ENCODE data around the gene DOCK11. TPM values are rescaled to one million over a fixed set of nuclear protein-coding genes. Genes with fewer than 3 reads are reported as not detected.
A peak's percentile ranks its signal among the peaks of the same experiment; 100 is the strongest.

The DOCK11 gene
- total and polyA plus RNA-seq, 9 of the 15 experiments (the other 6 are each of a cell fraction or from before 2014, with no cell fraction given), result 41.8 to 77.8 (median 50.9) TPM

- no peak overlapping the region for H2AFZ ChIP-seq (ENCODE audit: low read depth, low read length)
- WGBS (ENCODE audit: insufficient coverage, low coverage, missing lambda C conversion rate), result 55% methylated on average over 5 of the region's 5 CpGs
- no peaks in the 10 kb centered on the region for H3K9me1 ChIP-seq (ENCODE audit: control insufficient read depth, insufficient read depth, low read length)
- H3K9me3 ChIP-seq (replicated peaks; ENCODE audit: control insufficient read depth, insufficient read depth, low read depth, low read length), result no peaks in the 10 kb centered on the region
- BruUV-seq (replicated peaks), result no TSS peak
- H3K79me2 ChIP-seq (ENCODE audit: control insufficient read depth, insufficient read depth, low read length), result no peaks in the 10 kb centered on the region
- DNase-seq (ENCODE audit: extremely low read depth in 1 of 4, low spot score in 3 of 4), result peak in 1 of 4 experiments; percentile 23
- no peaks in the 10 kb centered on the region for H3K4me1 ChIP-seq (replicated peaks in 1 of 2; ENCODE audit: control insufficient read depth in 2 of 2, insufficient read depth in 2 of 2, low read length in 2 of 2)
- H3K4me3 ChIP-seq, result no peak overlapping the region
- FAIRE-seq, result no peak
- no peak overlapping the region for H3K27ac ChIP-seq (ENCODE audit: extremely low read depth, low read depth, low read length)
- no peaks in the 10 kb centered on the region for H3K27me3 ChIP-seq (ENCODE audit: control insufficient read depth in 2 of 2, insufficient read depth in 2 of 2, low read length in 2 of 2)
- in situ Hi-C loops (cut with MboI), result no loop called here
- no peaks in the 10 kb centered on the region for H4K20me1 ChIP-seq (replicated peaks; ENCODE audit: control insufficient read depth, insufficient read depth, low read length)
- CTCF ChIA-PET (ENCODE audit: low intra/inter-chr PET ratio), result interaction anchor here (0.6 to 0.7 kb wide), 3 partner anchors 167 to 181 kb away, joined by 3 to 4 read pairs (median 4); no protein-coding TSS in a partner anchor
- no peak overlapping the region for H3K9ac ChIP-seq (ENCODE audit: insufficient read depth in 1 of 2, low read depth in 2 of 2, low read length in 2 of 2)
- peak; percentile 65; the same call in 2 of the 3 replicates for ATAC-seq
- no peak for TF ChIP-seq KAT8 (IDR thresholded peaks at IDR 0.05; ENCODE audit: low read depth)
- peak in 1 of 2 experiments; percentile 39; a peak in 1 of 4 replicates for TF ChIP-seq RAD21 (CRISPR knock-in tag; conservative IDR thresholded peaks at IDR 0.05 in 1 of 2, IDR thresholded peaks at IDR 0.05 in 1 of 2)
- TF ChIP-seq, protein P1, sequence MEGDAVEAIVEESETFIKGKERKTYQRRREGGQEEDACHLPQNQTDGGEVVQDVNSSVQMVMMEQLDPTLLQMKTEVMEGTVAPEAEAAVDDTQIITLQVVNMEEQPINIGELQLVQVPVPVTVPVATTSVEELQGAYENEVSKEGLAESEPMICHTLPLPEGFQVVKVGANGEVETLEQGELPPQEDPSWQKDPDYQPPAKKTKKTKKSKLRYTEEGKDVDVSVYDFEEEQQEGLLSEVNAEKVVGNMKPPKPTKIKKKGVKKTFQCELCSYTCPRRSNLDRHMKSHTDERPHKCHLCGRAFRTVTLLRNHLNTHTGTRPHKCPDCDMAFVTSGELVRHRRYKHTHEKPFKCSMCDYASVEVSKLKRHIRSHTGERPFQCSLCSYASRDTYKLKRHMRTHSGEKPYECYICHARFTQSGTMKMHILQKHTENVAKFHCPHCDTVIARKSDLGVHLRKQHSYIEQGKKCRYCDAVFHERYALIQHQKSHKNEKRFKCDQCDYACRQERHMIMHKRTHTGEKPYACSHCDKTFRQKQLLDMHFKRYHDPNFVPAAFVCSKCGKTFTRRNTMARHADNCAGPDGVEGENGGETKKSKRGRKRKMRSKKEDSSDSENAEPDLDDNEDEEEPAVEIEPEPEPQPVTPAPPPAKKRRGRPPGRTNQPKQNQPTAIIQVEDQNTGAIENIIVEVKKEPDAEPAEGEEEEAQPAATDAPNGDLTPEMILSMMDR (IDR thresholded peaks at IDR 0.05 in 2 of 3, conservative IDR thresholded peaks at IDR 0.05 in 1 of 3; ENCODE audit: insufficient read depth in 2 of 3, low read depth in 1 of 3, low read length in 3 of 3), result peak; percentile 20 to 55 (median 28); a peak in 2 of 6 replicates
- peak; percentile 28; the same call in 1 of the 2 replicates for TF ChIP-seq EGR1 (conservative IDR thresholded peaks at IDR 0.05)
- TF ChIP-seq, protein P2, sequence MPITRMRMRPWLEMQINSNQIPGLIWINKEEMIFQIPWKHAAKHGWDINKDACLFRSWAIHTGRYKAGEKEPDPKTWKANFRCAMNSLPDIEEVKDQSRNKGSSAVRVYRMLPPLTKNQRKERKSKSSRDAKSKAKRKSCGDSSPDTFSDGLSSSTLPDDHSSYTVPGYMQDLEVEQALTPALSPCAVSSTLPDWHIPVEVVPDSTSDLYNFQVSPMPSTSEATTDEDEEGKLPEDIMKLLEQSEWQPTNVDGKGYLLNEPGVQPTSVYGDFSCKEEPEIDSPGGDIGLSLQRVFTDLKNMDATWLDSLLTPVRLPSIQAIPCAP (CRISPR knock-in tag; IDR thresholded peaks at IDR 0.05; ENCODE audit: borderline replicate concordance), result no peak
- POLR2A ChIA-PET, result interaction anchor here (0.6 to 1.2 kb wide), 4 partner anchors 8 to 210 kb away, joined by 3 to 4 read pairs (median 3); no protein-coding TSS in a partner anchor
- no peak overlapping the region for H3K4me2 ChIP-seq (ENCODE audit: insufficient read depth, low read length)
- peaks cover 71% of the 10 kb centered on the region for H3K36me3 ChIP-seq (ENCODE audit: control insufficient read depth, insufficient read depth, low read length)
- intact Hi-C loops (cut with micrococcal nuclease), result no loop called here
Measured at GRCh38 chrX:118627084-118627758, 131.6 kb downstream of the DOCK11 start.
